A549 (cell line): ENCODE measurements around the gene SKOR1.

Experiments
- CEBPB ChIP-seq, 2 experiments: fragments of >200 bp in 1 of 2; sonication (Bioruptor Twin) in 1 of 2; formaldehyde crosslinking in 1 of 2; IDR thresholded peaks; 2 replicates each; pipeline ENCODE4 v1.6.1; 2012 to 2016
- HDAC2 ChIP-seq: fragments of 200-600 bp; sonication (generic); IDR thresholded peaks from 2 replicates; pipeline ENCODE4 v1.6.1; 2016
- JUNB ChIP-seq: fragments of >200 bp; sonication (Bioruptor Twin); formaldehyde crosslinking; IDR thresholded peaks from 2 replicates; pipeline ENCODE4 v1.6.1; 2016
- POLR2A ChIP-seq: IDR thresholded peaks from 2 replicates; pipeline ENCODE4 v1.6.1; 2012; ENCODE audit warnings: mild to moderate bottlenecking, low read length
- RAD21 ChIP-seq, 2 experiments: fragments of >200 bp in 1 of 2; sonication (Bioruptor Twin) in 1 of 2; formaldehyde crosslinking in 1 of 2; IDR thresholded peaks in 1 of 2; conservative IDR thresholded peaks in 1 of 2; 2 replicates in 1 of 2; 3 replicates in 1 of 2; pipeline ENCODE4 v1.6.1; 2012 to 2018; ENCODE audit warnings: inconsistent platforms in 1 of 2
- RARB ChIP-seq: fragments of 250-450 bp; sonication (Bioruptor Pico); IDR thresholded peaks from 2 replicates; pipeline ENCODE4 v1.8.0; 2021; ENCODE audit warnings: mild to moderate bottlenecking, moderate library complexity
- TFCP2L1 ChIP-seq: fragments of 250-450 bp; sonication (Bioruptor Pico); IDR thresholded peaks from 2 replicates; pipeline ENCODE4 v1.5.0; 2021; ENCODE audit warnings: mild to moderate bottlenecking
- TF ChIP-seq, protein P1 (sequence below): fragments of >200 bp; sonication (Bioruptor Twin); formaldehyde crosslinking; IDR thresholded peaks from 3 replicates; pipeline ENCODE4 v1.5.1; 2016

DNA sequence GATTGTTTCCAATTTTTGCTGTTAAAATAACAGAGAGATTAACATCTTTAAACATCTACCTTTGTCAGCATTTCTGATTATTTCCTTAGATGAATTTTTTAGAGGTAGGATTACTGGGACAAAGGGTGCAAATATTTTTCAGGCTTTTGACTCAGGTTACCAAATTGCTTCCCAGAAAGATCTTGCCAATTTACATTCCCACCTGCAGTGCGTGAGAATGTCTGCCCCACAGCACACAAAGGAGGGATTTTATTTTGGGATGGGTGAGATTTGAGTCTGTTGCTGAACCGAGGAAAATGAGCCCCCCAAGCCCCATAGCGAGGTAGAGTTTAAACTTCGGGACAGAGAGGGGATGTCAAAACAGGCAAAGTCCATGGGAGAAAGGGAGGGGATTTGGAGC, 40.5 kb downstream of the SKOR1 start:
- TF ChIP-seq TFCP2L1 (CRISPR knock-in tag), result no peak
- TF ChIP-seq RAD21 (conservative IDR thresholded peaks at IDR 0.05 in 1 of 2, IDR thresholded peaks at IDR 0.05 in 1 of 2), result no peak
- TF ChIP-seq CEBPB (IDR thresholded peaks at IDR 0.05), result no peak
- TF ChIP-seq HDAC2, result no peak
- TF ChIP-seq, protein P1, sequence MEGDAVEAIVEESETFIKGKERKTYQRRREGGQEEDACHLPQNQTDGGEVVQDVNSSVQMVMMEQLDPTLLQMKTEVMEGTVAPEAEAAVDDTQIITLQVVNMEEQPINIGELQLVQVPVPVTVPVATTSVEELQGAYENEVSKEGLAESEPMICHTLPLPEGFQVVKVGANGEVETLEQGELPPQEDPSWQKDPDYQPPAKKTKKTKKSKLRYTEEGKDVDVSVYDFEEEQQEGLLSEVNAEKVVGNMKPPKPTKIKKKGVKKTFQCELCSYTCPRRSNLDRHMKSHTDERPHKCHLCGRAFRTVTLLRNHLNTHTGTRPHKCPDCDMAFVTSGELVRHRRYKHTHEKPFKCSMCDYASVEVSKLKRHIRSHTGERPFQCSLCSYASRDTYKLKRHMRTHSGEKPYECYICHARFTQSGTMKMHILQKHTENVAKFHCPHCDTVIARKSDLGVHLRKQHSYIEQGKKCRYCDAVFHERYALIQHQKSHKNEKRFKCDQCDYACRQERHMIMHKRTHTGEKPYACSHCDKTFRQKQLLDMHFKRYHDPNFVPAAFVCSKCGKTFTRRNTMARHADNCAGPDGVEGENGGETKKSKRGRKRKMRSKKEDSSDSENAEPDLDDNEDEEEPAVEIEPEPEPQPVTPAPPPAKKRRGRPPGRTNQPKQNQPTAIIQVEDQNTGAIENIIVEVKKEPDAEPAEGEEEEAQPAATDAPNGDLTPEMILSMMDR, result no peak
- no peak for TF ChIP-seq JUNB
- no peak for TF ChIP-seq POLR2A
- no peak for TF ChIP-seq RARB (CRISPR knock-in tag)
